Calu3 (cell line): ENCODE data around the gene NPAS3. TPM values are rescaled to one million over a fixed set of nuclear protein-coding genes. Genes with fewer than 3 reads are reported as not detected.

Source experiments
- BruUV-seq: library from RNA; stranded (reverse); fragments of 400-500 nt; replicated peaks from 2 replicates; lab custom pipeline; 2021; lab: Mats Ljungman, UMichigan
- CTCF ChIA-PET: fragments of 300-600 bp; sonication (Branson Sonifier 250); formaldehyde crosslinking; loops from one replicate; lab custom pipeline; 2022; ENCODE audit warnings: antibody characterized with exemption; lab: Charles Lee
- DNase-seq: peaks from one replicate; pipeline ENCODE4 v3.0.0; 2022
- H3K27ac Mint-ChIP-seq: one replicate; pipeline ENCODE4 v1.8.0; 2022; ENCODE audit warnings: mixed read lengths; ENCODE audit not compliant: unreplicated experiment
- H3K27me3 Mint-ChIP-seq: one replicate; pipeline ENCODE4 v1.8.0; 2022; ENCODE audit warnings: mixed read lengths; ENCODE audit not compliant: unreplicated experiment
- H3K36me3 Mint-ChIP-seq: one replicate; pipeline ENCODE4 v1.8.0; 2022; ENCODE audit warnings: mild to moderate bottlenecking, moderate library complexity, mixed read lengths; ENCODE audit not compliant: insufficient read depth, unreplicated experiment
- H3K4me1 Mint-ChIP-seq: one replicate; pipeline ENCODE4 v1.8.0; 2022; ENCODE audit warnings: mild to moderate bottlenecking, low read depth, mixed read lengths; ENCODE audit not compliant: unreplicated experiment
- H3K4me3 Mint-ChIP-seq: one replicate; pipeline ENCODE4 v1.8.0; 2022; ENCODE audit warnings: mild to moderate bottlenecking, low read depth, moderate library complexity, mixed read lengths; ENCODE audit not compliant: unreplicated experiment
- H3K9me3 Mint-ChIP-seq: one replicate; pipeline ENCODE4 v1.8.0; 2022; ENCODE audit warnings: low read depth, mixed read lengths; ENCODE audit not compliant: unreplicated experiment
- CTCF ChIP-seq: fragments of 200-600 bp; IDR thresholded peaks from one replicate; pipeline ENCODE4 v1.8.0; 2022; ENCODE audit warnings: antibody characterized with exemption; ENCODE audit not compliant: unreplicated experiment
- intact Hi-C: fragments of 100-400 bp; cut with micrococcal nuclease; formaldehyde crosslinking; loops from one replicate; pipeline ENCODE4 v1.10.0; 2022; ENCODE audit not compliant: unreplicated experiment
- total RNA-seq: library from RNA; stranded (reverse); gene quantifications from 2 replicates; pipeline ENCODE4 v1.2.3, GENCODE V29; 2022

NPAS3 gene
- total RNA-seq, 1 experiment from 2014 or later, result not detected

DNA sequence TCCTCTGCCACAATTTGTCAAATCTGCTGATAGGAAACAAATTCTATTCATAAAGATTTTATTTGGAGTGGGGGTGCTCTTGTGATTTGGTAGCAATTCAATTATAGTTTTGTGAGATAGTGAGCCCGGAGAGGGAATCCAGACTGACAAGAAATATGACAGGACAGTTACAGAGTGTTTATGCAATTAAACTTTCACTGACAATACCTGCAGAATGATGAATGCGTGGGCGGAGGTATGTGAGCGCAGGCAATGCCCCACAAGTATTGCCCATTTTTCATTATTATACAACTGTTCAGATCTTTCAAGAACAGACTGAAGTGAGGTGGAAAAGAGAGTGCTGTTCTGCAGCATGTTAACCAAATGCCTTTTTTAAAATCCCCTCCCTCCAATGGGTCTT, 753.2 kb downstream of the NPAS3 start:
- H3K27ac Mint-ChIP-seq, result no peak overlapping the region
- DNase-seq, result no peak
- H3K4me1 Mint-ChIP-seq, result no peaks in the 10 kb centered on the region
- no peaks in the 10 kb centered on the region for H3K9me3 Mint-ChIP-seq
- no TSS peak for BruUV-seq
- no peaks in the 10 kb centered on the region for H3K36me3 Mint-ChIP-seq
- intact Hi-C loops, result no loop called here
- no peak overlapping the region for H3K4me3 Mint-ChIP-seq
- H3K27me3 Mint-ChIP-seq, result peaks cover 29% of the 10 kb centered on the region
- CTCF ChIA-PET, result no interaction called here
- no peak for TF ChIP-seq CTCF

DNA sequence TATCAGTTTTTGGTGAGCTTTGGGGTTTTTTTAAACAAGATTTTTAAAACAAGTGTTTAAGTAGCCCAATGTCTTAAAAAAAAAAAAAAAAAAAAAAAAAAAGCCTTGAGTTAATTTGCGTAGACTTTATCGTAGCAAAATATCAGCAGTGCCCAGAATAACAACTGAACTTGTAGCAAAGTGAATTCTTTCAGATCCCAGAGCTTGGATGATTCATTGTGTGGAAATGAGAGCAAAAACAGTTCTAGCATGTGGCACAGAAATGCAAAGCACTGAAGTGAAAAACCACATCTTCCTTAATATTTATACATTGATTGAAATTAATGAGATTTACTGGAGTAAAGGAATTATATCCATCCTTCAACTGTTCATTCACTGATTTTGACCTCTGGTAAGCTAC, 754.1 kb downstream of the NPAS3 start:
- intact Hi-C loops, result no loop called here
- Mint-ChIP-seq H3K9me3 (no peaks in the 10 kb centered on the region), H3K27me3 (peaks cover 28% of the 10 kb centered on the region), H3K27ac (no peak overlapping the region), H3K4me3 (no peak overlapping the region), H3K36me3 (no peaks in the 10 kb centered on the region), H3K4me1 (no peaks in the 10 kb centered on the region)
- no peak for TF ChIP-seq CTCF
- CTCF ChIA-PET, result interaction anchor here (0.5 kb wide), 1 partner anchor 25 kb away, joined by 3 read pairs; no protein-coding TSS in a partner anchor
- DNase-seq, result no peak
- no TSS peak for BruUV-seq

DNA sequence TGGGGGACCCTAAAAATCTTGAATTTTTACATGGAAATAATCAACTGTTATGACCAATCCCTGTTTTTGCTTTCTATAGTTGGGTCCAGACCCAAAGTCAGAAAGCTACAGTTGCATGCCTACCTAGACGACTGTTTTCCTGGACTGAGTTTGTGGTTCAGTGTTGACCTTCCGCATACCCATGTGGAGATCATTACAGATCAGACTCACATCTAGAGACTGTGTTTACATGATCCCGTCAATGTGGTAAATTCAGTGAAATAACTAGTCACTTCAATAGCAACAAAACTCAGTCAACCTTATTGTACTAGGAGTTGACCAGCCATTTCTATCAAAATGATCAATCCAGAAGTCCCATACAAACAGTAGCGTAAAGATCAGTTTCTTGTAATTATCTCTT, 754.6 kb downstream of the NPAS3 start:
- CTCF ChIA-PET, result interaction anchor here (0.5 to 0.6 kb wide), 2 partner anchors 13 to 25 kb away, joined by 3 to 4 read pairs; no protein-coding TSS in a partner anchor
- H3K9me3 Mint-ChIP-seq, result no peaks in the 10 kb centered on the region
- no peaks in the 10 kb centered on the region for H3K4me1 Mint-ChIP-seq
- no peak overlapping the region for H3K27ac Mint-ChIP-seq
- intact Hi-C loops, result no loop called here
- no peak for TF ChIP-seq CTCF
- no peak overlapping the region for H3K4me3 Mint-ChIP-seq
- no TSS peak for BruUV-seq
- no peaks in the 10 kb centered on the region for H3K36me3 Mint-ChIP-seq
- peaks cover 28% of the 10 kb centered on the region for H3K27me3 Mint-ChIP-seq
- no peak for DNase-seq

- Mint-ChIP-seq H3K4me1 (no peaks in the 10 kb centered on the region), H3K27ac (no peak overlapping the region), H3K4me3 (no peak overlapping the region), H3K36me3 (no peaks in the 10 kb centered on the region), H3K9me3 (no peaks in the 10 kb centered on the region), H3K27me3 (peaks cover 53% of the 10 kb centered on the region)
- DNase-seq, result no peak
- CTCF ChIA-PET, result no interaction called here
- TF ChIP-seq CTCF, result no peak
- intact Hi-C loops, result no loop called here
- BruUV-seq, result no TSS peak
Observed at GRCh38 chr14:33696165-33696564, 757.5 kb downstream of the NPAS3 start.
